D341Med (cell line): ENCODE results near the gene SCUBE1.

ENCODE experiments used
- DNase-seq: peaks from one replicate; pipeline ENCODE4 v3.0.0; 2012; ENCODE audit warnings: low spot score

Gene SCUBE1

DNA sequence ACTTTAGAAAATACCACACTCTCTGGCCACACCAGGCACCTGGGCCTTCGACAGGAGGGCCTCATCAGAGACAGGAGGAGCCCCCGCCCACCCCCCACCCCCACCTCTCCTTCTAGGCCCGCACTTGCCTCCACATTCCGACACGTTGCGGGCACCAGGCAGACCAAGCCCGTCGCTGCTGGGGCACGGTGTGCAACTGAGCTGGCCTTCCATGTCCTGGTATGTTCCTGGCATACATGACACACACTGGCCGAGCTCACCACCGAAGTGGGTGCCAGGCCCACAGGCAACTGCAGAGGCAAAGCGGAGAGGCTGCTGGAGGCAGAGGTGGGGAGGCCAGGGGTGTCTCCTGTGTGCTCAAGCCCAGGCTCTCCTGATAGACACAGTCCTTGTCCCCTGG lies 129.2 kb downstream of the SCUBE1 start:
- no peak for DNase-seq

DNA sequence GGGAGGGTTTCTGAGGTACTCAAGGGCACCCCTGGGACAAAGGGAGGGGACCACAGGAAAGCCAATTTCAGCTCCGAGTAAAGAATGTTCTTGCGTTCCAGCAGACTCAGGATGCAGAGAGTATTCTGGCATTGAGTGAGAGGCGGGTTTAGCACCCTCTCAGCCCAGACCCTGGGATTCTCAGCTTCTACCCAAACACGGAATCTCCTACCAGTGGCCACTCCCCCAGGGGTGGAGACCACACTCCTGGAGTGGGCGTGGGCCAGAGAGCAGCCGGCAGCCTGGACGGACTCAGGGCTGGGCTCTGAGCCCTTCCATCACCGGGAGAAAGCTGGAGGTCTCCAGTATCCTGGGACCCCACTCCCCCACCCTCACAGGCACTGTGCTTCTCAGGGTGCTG lies 130.1 kb downstream of the SCUBE1 start:
- no peak for DNase-seq

DNA sequence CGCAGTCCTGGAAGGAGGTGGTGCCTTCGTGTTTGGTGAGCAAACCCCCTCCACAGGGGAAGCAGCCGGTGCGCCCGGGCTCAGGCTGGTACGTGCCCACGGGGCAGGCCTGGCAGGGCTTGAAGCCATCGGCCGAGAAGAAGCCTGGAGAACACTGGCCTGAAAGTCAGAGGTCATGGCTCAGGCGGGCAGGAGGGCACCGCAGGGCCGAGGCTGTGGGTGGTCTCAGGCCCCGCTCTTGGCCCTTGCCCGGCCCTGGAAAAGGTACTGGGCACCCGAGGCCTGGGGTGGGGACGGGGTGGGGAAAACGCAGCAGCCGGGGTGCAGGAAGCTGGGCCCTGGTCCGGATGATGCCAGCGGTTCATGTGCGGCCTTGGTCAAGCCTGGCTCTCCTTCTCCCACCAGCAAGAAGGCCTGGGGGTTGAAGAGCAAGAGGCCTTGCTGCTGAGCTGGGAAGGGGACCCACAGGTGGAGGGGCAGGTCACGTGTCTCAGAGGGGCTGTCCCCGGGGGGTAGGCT lies 130.7 kb downstream of the SCUBE1 start:
- no peak for DNase-seq

DNA sequence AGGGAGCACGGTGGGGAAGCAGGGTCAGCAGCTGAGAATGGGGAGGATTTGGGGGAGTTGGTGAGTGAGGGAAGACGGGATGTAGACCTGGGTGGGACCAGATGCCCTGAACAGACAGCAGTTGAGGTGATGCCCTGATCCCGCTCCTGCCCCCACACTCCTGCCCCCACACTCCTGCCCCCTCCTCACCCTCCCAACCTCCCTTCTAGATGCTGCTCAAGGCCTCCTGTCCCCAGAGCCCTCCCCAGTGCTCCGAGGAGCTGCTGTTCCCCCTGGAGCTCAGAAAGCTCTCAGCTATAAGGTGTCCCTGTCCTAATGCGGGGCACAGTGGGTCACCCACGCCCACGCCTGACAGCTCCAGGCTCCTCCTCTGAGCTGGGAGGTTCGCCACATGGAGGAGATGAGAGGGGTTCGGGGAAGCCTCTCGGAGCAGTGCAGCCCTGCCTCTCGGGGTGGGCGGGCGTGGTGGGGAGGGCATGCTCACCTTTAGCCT lies 131.2 kb downstream of the SCUBE1 start:
- DNase-seq: no peak

DNA sequence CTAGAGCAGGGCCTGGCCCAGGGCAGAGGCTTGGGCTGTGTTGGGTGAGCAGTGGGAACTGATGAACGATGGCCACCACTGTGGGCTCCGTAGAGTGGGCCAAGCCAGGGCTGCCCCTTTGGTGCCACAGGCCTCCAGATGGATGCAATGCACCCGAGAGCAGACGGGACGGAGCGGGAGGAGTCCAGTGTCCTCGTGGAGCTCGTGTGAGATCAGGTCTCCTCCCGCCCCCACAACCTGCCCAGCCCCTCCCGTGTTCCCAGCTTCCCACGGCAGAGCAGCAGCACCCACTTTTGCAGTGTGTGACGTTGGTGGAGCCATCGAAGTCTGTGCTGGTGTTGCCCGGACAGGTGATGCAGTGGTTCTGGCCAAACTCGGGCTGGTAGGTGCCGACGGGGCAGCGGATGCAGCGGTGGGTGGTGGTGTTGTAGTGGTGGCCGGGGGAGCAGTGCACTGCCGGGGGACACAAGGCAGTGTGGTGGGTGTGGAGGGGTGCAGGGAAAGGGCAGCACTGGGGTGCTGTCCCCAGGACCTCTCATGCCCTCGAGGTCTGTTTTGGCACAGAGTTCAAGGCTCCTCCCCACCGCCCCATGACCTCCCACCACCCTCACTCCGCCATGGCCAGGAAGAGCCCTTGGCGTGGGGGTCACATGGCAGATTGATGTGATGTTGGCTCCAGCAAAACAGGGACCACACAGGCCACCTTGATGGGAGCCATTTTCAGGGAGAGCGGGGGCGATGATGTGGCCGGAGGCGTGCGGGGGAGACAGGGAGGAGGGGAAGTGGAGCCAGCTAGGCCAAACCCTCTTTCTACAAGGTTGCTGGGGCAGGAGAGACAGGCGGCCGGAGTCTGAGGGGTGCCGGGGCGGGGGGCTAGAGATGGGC lies 132.3 kb downstream of the SCUBE1 start:
- DNase-seq: no peak

DNA sequence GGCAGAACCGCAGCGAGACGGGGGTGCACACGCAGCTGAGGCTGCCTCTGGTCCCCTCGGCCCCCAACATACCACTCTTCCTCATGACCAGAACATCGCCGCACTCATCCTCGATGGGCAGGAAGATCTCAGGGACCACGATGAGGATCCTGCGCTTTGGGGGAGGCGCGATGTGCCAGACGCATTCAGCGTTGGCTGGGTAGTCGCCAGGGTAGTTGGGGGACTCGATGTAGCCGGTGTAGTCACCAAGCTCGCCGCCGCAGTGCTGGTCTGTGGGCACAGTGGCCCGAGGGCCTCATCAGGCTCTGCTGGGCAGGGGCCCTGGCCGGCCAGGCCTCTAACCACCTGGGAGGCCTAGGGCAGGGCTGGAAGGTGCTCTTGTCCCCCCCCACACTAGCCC lies 133.2 kb downstream of the SCUBE1 start:
- no peak for DNase-seq

DNA sequence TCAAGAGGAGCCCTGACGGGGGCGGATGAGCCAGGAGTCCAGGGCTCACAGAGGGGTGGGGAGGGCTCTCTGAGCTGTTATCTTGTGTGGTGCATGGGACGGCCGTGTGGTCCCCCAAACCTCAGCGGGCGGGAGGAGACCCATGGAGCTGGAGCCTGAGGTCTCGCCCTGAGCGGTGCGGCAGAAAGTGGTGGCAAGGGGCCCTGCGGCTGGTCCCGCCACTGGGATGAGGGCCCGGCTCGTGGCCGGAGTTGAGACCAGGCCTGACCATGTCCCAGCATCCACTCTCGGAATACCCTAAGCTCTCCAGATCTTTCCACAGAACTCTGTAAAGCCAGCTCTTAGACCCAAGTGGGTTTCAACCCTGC lies 133.7 kb downstream of the SCUBE1 start:
- DNase-seq: no peak

DNA sequence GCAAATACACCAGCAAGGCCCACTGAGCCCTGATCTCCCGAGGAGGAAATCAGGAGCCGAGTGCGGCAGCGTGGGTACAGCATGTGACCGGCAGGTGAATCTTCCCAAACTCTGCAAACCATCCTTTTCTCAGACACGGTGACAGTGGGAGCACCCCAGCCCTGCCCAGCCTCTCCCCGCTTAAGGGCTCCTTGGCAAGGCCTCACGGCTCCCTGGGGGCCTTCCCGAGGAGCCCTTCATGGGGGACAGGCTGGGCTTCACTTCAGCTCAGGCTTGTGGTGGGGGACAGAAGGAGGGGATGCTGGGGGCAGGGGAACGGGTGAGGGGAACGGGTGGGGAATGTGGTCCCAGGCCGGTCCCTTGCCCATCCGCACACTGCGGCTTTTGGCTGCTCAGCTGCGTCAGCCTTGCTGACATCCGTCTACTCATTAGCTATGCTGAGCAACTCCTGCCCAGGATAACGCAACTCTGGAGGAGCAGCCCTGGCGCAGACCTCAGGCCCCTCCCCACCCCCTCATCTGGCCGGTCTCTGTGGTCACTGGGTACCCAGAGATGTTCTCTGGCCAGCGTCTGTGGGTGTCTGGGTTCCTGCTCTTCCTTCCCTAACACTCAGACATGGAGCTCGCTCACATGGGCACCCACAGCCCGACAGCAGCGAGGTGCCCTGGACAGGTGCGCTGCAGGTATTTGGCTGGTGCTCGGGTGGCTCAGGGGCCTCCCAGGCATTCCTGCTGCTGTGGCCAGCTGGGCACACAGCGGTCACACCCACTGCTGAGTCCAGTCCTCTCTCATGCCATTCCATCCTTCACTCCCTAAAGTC lies 134.3 kb downstream of the SCUBE1 start:
- DNase-seq: no peak

DNA sequence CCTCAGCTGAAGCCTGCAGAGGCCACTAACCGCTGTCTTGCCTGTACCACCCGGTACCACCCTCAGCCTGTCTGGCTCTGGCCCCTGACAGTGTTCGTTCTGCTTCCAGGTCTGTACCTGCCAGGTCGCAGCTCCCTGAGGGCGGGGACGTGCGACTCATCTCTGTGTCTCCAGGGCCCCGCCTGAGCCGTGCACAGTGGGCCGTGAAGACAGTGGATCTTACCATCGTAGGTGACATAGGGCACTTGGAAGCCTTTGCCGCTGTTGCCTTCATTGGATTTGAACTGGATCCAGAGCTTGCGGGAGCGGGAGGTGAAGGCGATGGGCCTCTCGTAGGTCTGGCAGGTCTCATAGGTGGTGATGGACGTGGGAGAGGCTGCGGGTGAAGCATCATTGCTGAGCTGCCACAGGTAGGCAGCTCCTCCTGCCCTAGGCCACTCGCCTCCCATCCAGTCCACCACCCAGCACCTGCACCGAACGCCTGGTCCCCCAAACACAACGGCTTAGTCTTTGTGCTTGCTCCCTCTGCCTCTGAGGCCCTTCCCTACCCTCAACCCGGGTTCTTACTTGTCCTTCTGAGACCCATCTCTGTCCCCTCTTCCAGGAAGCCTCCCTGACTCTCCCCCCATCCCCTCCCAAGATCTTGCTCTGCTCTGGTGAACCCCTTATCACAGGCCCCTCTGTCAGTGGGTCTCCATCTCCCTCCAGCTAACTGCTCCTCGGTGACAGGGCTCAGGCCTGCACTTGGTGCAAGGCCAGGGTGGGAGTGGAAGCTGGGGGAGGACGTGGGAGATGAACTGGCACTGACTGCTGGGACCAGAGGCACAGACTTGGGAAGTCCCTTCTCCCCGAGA lies 135.1 kb downstream of the SCUBE1 start:
- no peak for DNase-seq

DNA sequence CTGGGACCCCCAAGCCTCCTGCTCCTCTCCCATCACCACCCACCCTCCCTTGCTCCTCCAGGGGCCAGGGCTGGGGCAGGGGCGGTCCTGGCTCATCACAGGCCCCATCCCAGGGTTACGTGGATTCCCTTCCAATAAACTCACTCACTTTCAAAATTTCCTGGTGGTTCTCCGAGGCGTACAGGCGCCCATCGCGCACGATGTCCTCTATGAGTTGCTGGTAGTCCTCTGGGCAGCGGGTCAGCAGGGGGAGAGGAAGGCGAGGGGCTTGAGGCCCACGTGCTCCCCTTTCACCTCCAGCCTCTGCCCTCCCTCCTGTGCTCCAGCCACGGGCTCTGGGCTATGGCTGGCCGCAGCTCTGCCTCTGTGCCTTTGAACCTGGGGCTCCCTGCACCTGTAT lies 135.8 kb downstream of the SCUBE1 start:
- DNase-seq: no peak

DNA sequence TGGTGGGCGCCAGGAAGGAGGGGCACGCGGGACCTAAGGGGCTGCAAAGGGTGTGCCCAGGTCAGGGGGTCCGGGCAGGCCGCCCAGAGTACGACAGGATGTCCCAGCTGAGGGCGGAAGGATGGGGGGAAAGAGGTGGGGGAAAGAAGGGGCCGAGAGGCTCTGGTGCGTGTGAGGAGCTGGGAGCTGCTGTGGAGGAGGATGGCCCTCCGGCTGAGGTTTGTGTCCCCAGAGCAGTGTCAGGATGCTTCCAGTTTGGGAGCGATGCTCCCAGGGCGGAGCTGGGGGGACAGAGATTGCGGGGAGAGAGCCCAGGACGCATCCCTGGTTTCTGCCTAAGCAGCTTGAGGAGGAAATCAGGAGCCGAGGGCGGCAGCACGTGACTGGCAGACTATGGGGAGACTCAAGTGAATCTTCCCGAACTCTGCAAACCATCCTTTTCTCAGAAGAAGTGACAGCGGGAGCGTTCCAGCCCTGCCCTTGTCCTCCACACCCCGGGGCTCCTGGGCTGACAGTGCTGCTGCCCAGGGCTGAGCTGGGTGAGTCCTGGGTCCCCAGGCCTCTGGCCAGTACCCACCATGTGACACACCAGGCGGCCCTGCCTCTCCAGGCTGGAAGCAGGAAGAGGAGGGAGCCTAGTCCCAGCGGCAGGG lies 136.5 kb downstream of the SCUBE1 start:
- DNase-seq: no peak

DNA sequence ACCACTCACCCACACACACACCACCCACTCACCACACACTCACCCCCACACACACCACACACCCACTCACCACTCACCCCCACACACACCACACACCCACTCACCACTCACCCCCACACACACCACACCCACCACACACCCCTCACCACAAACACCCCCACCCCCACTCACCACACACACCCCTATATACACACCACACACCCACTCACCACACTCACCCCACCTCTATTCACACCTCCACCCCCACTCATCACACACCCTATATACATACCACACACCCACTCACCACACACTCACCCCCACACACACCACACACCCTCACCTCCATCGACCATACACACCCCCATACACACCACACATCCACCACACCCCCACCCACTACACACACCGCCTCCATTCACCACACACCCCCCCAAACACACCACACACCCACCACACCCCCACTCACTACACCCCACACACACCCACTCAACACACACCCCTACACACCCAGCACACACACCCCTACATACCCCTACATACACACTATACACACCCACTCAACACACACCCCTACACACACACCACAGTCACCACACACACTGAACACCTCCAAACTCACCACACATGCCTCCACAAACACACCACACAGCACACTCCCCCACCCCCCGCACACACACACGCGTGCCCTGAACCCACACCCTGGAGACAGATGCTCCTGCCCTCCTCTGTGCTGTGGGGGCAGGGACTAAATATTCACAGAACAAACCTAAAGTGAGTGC lies 137.2 kb downstream of the SCUBE1 start:
- DNase-seq: no peak

DNA sequence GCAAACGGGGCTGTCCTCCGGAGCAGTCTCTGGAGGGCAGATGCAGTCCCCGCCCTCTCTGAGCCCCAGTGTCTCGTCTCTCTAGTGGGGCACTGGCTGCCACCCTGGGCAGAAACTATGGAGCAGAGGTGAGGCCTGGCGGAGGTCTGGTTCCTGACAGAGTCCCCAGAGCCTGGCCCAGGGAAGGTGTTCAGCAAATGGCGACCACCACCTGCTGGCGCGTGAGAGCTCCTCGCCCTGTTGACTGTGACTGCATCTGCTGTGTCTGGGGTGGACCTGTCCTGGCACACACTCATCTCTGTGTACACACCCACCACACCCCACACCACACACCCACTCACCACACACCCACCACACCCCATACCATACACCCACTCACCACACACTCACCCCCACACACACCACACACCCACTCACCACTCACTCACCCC lies 137.9 kb downstream of the SCUBE1 start:
- DNase-seq: no peak

DNA sequence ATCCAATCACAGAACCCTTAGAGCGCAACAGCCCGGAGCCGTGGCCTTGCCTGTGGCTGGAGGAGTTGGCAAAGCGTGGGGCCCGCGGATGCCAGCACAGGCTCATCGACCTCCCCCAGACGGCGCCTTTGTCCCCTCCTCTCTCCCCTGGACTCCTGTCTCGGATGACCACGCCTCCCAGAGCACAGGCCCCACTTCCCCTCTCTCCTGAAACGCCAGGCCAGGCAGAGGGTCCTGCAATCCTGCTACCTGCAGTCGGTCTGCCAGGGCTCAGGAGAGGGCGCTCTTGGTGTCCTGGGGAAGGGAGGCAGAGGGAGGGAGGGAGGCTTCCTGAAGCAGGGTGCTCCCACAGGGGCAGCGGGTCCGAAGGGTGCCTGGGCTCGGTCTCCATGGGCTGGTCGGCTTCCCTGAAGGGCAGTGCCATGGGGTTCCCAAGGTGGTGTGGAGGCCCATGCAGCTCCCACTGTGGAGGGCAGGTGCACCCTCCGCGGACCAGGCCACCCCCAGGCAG lies 139.6 kb downstream of the SCUBE1 start:
- DNase-seq: no peak

DNA sequence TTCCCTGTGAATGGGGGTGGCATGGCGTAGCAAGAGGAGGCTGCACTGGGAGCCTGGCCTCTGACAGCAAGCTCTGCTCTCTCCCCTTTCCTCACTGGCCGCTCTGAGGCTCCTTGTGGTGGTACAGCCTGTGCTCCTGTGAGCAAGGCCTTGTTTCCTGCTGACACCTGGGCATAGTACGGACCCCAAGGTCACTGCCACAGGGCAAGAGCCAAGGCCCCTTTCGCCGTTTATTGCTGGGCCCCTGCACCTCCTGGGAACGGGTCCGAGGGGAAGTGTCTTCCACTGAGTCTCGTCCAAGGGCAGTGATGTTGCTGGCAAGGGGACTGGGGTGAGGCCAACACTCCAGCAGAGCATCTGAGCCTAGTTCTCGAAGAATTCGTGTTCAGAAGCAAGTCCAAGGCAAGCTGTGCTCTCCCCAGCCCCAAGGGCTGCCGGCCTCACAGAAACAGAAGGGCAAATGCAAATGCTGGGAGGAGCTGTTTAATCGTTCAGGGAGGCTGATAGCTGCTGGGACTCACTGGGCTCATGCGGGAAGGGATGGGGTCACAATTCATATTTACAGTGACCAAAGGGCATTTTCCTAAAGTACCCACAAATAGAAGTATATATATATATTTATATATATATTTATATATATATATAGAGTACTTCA lies 140.3 kb downstream of the SCUBE1 start:
- DNase-seq: no peak

DNA sequence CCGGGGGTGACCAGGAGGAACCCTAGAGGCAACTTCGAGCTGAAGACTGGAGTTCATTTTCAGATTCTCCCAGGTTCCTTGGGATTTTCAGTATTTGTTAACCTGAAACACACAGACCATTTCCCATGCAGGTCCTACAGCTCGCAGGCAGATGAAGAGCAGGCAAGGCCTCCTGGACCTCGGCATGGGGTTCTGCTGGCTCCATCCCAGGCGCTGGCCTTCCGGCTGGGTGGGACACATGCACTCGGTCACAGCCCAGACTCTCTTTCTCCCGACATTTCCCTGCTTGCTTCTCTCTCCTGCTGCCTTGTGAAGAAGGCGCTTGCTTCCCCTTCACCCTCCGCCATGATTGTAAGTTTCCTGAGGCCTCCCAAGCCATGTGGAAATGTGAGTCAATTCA lies 140.8 kb downstream of the SCUBE1 start:
- DNase-seq: no peak

DNA sequence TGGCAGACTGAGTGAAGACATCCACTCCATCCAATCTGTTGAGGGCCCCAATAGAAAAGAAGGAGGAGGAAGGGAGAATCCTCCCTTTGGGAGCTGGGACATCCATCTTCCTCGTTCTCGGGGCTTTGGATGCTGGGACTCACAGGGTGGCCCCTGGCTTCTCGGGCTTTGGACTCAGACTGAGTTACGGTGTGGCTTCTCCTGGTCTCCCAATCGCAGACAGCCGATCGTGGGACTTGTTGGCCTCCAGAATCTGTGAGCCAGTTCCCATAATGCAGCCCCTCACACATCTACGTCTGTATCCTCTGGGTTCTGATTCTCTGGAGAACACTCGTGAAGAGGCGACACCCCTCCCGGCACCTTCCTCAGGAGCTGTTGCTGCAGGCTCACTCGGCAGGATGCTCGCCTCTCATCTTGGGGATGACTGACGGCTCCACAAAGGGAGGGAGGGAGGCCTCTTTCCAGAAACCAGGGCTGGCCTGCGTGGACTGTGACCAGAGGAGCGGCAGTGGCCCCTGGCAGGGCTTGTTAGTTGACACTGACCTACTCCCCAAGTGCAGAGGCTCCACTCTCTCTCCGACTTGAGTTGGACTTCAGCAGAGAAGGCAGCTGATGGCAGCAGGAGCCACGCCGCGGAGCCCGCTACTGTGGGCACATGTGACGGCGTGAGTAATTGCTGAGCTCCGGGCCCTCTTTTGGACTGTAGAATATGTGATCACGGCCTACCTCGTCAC lies 141.5 kb downstream of the SCUBE1 start:
- DNase-seq: no peak

DNA sequence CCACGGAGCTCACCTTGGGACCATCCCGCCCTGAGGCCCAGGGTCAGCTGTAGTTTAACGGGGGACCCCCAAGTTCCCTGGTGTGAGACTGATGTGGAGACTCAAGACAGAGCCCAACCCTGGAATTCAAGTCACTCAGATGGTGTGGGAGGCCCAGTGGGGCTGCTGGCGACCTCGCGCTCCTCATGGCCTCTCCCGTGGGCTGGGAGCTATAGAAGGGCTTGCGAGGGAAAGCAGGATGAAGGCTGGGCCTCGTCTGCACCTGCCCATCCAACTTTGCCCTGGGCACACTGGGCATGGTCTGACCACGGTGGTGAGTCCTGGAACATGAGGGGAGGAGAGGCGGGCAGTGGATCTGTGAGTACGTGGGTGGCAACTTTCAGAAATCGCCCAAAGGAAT lies 142.6 kb downstream of the SCUBE1 start:
- no peak for DNase-seq

DNA sequence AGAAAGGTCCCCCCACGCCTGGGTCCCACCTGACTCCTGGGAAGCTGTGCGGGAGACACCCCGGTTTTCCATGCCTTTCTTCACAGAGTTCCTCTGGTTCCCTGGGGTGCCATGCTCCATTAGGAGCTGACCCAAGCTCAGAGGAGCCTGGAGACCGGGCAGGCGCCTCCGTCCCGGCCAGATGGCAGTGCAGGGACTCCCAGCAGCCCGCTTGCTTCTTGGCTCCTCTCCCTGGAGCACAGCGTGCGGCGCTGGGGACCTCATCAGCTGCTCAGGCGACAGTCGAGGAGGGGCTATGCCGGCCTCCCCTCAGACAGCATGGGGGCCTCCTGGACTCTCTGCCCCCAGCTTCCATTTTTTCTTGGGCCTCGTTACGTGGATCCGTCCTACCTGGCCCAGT lies 143.1 kb downstream of the SCUBE1 start:
- DNase-seq: no peak
